GM12872 (cell line): ENCODE data around the gene ISOC1.

Source experiments
- TF ChIP-seq, protein P1 (sequence below): IDR thresholded peaks from 3 replicates; pipeline ENCODE4 v1.5.1; 2011; ENCODE audit warnings: low read depth, mild to moderate bottlenecking, low read length, moderate library complexity; ENCODE audit not compliant: insufficient read depth

ISOC1 gene

DNA sequence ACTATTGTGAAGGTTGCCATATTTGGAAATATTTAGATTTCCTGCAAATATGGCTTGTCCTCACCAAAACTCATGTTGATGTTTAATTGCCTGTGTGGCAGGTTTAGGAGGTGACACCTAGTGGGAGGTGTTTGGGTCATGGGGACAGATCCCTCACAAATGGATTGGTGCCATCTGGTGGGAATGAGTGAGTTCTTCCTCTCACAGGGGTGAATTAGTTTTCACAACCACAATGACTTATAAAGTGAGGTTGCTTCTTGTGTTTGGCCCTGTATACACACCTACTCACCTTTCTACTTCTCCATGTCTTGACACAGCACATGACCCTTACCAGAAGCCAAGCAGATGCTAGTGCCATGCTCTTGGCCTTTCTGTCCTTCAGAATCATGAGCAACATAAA is 41.1 kb downstream of the ISOC1 start:
- TF ChIP-seq, protein P1, sequence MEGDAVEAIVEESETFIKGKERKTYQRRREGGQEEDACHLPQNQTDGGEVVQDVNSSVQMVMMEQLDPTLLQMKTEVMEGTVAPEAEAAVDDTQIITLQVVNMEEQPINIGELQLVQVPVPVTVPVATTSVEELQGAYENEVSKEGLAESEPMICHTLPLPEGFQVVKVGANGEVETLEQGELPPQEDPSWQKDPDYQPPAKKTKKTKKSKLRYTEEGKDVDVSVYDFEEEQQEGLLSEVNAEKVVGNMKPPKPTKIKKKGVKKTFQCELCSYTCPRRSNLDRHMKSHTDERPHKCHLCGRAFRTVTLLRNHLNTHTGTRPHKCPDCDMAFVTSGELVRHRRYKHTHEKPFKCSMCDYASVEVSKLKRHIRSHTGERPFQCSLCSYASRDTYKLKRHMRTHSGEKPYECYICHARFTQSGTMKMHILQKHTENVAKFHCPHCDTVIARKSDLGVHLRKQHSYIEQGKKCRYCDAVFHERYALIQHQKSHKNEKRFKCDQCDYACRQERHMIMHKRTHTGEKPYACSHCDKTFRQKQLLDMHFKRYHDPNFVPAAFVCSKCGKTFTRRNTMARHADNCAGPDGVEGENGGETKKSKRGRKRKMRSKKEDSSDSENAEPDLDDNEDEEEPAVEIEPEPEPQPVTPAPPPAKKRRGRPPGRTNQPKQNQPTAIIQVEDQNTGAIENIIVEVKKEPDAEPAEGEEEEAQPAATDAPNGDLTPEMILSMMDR = peak; percentile 39; the same call in 2 of the 3 replicates

DNA sequence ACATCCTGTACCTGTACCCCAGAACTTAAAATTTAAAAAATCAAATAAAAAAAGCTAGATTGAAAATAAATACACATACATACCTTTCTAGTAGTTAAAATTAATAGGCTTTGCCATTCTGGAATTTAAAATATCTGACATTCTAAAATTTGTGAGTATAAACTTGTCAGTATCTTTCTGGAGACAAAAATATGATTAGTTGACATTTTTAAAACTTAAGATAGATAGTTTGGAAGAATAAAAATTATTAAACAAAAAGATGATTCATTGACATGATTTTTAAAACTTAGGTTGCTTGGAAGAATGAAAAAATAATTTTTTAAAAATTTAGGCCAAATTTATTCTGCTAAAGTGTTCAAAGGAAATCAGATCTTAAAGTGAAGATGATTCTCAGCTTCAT is 43.1 kb downstream of the ISOC1 start:
- TF ChIP-seq, protein P1 = no peak

DNA sequence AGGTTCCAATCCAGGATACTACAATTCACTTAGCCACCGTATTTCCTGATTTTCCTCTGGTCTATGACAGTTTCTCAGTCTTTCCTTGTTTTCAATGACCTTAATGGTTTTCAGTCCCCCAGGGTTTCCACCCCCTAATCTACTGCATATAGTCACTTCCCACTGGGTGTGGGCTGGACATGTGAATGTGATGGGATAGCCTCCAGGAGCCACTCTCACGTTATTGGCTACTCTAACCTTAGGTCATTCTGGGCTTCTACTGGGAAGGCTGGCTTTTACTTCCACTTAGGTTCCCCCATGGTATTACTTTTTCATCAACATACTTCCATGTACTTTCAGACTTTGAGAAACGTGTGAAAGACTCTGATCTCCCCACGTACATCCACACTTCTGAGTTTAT is 46.5 kb downstream of the ISOC1 start:
- TF ChIP-seq, protein P1 = no peak

DNA sequence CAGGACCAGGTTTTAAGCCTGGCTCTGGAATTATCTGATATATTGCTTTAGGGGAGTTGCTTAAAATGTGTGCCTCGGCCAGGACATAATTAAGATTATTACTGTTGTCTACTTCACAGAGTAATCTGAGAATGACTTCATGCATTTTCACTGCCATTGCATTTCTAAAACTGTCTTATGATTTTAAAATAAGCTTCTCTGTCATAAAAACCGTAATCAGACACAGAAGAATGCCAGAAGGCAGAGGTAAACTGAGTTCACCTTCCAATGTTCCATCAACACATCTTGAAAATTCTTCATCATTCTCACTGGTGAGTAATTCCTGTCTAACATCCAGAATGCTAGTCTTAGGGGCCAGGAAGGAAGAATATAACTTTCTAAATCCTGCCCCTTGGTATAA is 47.1 kb downstream of the ISOC1 start:
- TF ChIP-seq, protein P1 = no peak

DNA sequence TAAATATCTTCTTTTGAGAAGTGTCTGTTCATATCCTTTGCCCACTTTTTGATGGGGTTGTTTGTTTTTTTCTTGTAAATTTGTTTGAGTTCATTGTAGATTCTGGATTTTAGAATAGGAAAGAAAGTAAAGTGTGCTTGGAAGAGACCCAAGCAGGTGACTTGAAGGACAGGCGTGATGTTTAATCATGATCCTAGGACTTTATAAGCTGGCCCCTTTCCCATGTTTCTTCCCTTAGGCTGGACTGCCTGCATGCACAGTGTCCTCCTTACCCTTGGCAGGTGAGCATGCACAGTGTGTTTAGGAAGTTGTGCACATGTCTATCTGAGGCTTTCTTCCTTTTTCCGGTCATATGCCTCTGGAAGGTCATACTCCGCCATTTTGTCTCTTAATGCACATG is 61.3 kb downstream of the ISOC1 start:
- TF ChIP-seq, protein P1 = no peak

DNA sequence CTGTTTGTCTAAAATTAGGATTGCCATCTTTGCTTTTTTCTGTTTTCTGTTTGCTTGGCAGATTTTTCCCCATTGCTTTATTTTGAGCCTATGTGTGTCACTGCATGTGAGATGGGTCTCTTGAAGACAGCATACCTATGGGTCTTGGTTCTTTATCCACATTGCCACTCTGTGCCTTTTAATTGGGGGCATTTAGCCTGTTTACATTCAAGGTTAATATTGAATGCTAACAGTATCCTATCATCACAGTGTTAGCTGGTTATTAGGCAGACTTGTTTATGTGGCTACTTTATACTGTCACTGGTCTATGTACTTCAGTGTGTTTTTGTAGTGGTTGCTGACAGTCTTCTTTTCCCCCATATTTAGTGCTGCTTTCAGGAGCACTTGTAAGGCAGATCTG is 67.3 kb downstream of the ISOC1 start:
- TF ChIP-seq, protein P1 = no peak
